Measurements from ENCODE around the gene SFMBT2.

Gene SFMBT2

DNA sequence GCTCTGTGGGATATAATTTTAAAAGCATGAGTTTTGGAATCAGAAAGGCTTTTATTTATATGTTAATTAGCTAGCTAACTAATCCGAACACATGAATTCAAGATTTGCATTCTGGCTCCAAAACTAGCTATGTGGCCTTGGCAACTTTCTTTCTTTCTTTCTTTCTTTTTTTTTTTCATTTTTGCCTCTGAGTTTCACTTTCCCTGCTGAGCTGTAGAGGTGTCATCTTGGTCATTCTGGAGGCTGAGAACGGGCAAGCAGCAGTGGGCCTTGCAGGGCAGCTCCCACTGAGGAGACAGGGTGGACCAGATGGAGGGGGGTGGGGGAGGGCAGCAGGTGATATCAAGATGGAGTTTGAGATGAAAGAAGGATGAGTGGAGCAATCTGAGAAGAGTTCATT is 24.8 kb upstream of the SFMBT2 start:
- Histone ChIP-seq H3K79me2 (ENCODE audit: insufficient read depth, low read depth) (no peaks in the 10 kb centered on the region), H3K27ac (no peak overlapping the region), H3K4me2 (no peak overlapping the region), H3K27me3 (ENCODE audit: insufficient read depth, low read depth) (no peaks in the 10 kb centered on the region), H2AFZ (ENCODE audit: low read depth) (no peak overlapping the region), H3K4me3 (IDR thresholded peaks at IDR 0.05; ENCODE audit: insufficient read depth, low read depth, low read length) (no peak overlapping the region), H3K9ac (no peak overlapping the region), H3K4me1 (ENCODE audit: low read depth, poor library complexity, severe bottlenecking) (peaks cover 9% of the 10 kb centered on the region), H3K36me3 (ENCODE audit: insufficient read depth) (no peaks in the 10 kb centered on the region), H4K20me1 (ENCODE audit: insufficient read depth) (no peaks in the 10 kb centered on the region)
- TF ChIP-seq, protein P1, sequence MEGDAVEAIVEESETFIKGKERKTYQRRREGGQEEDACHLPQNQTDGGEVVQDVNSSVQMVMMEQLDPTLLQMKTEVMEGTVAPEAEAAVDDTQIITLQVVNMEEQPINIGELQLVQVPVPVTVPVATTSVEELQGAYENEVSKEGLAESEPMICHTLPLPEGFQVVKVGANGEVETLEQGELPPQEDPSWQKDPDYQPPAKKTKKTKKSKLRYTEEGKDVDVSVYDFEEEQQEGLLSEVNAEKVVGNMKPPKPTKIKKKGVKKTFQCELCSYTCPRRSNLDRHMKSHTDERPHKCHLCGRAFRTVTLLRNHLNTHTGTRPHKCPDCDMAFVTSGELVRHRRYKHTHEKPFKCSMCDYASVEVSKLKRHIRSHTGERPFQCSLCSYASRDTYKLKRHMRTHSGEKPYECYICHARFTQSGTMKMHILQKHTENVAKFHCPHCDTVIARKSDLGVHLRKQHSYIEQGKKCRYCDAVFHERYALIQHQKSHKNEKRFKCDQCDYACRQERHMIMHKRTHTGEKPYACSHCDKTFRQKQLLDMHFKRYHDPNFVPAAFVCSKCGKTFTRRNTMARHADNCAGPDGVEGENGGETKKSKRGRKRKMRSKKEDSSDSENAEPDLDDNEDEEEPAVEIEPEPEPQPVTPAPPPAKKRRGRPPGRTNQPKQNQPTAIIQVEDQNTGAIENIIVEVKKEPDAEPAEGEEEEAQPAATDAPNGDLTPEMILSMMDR (conservative IDR thresholded peaks at IDR 0.05; ENCODE audit: low read depth, low read length), result no peak

DNA sequence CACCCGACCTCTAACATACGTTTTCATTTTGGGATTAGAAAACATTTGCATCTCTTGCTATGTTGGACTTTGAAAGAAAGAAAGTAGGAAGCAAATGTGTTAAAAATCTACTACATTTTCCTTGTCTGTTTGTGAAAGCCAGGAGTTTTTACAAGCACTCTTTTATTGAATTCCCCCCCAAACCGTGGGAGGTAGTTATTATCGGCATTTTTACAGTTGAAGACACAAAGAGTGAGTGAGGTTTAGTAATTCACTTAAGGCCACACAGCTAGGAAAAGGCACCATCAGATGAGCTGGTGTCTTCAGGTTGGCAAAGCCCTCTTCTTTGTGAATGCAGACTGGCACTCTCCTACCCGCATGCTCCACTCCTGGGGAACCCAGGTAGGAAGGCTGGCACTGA is 23.5 kb upstream of the SFMBT2 start:
- H3K4me1 ChIP-seq (ENCODE audit: low read depth, poor library complexity, severe bottlenecking), result peaks cover 14% of the 10 kb centered on the region
- no peak overlapping the region for H3K4me3 ChIP-seq (IDR thresholded peaks at IDR 0.05; ENCODE audit: insufficient read depth, low read depth, low read length)
- H3K4me2 ChIP-seq, result no peak overlapping the region
- no peaks in the 10 kb centered on the region for H4K20me1 ChIP-seq (ENCODE audit: insufficient read depth)
- TF ChIP-seq, protein P1 (conservative IDR thresholded peaks at IDR 0.05; ENCODE audit: low read depth, low read length), result no peak
- H3K9ac ChIP-seq, result no peak overlapping the region
- no peak overlapping the region for H3K27ac ChIP-seq
- H3K79me2 ChIP-seq (ENCODE audit: insufficient read depth, low read depth), result no peaks in the 10 kb centered on the region
- no peaks in the 10 kb centered on the region for H3K27me3 ChIP-seq (ENCODE audit: insufficient read depth, low read depth)
- no peak overlapping the region for H2AFZ ChIP-seq (ENCODE audit: low read depth)
- no peaks in the 10 kb centered on the region for H3K36me3 ChIP-seq (ENCODE audit: insufficient read depth)

DNA sequence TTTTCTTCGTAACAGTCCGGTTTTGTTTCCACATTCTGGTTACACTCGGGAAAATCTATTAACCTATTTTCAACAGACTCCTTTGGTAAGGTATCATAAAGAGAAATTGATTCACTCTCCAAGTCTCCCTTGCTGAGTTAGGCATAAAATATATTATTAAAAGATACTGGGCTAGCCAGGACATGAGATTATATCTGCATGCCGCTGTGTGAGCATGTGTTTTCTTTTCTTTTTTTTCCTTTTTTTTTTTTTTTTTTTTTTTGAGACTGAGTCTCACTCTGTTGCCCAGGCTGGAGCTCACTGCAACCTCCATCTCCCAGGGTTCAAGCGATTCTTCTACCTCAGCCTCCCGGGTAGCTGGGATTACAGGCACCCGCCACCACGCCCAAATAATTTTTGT is 23.0 kb upstream of the SFMBT2 start:
- Histone ChIP-seq H2AFZ (ENCODE audit: low read depth) (no peak overlapping the region), H3K36me3 (ENCODE audit: insufficient read depth) (no peaks in the 10 kb centered on the region), H3K4me2 (no peak overlapping the region), H3K9ac (no peak overlapping the region), H3K27me3 (ENCODE audit: insufficient read depth, low read depth) (no peaks in the 10 kb centered on the region), H4K20me1 (ENCODE audit: insufficient read depth) (no peaks in the 10 kb centered on the region), H3K79me2 (ENCODE audit: insufficient read depth, low read depth) (no peaks in the 10 kb centered on the region), H3K4me1 (ENCODE audit: low read depth, poor library complexity, severe bottlenecking) (peaks cover 19% of the 10 kb centered on the region), H3K27ac (no peak overlapping the region), H3K4me3 (IDR thresholded peaks at IDR 0.05; ENCODE audit: insufficient read depth, low read depth, low read length) (no peak overlapping the region)
- TF ChIP-seq, protein P1 (conservative IDR thresholded peaks at IDR 0.05; ENCODE audit: low read depth, low read length), result no peak

DNA sequence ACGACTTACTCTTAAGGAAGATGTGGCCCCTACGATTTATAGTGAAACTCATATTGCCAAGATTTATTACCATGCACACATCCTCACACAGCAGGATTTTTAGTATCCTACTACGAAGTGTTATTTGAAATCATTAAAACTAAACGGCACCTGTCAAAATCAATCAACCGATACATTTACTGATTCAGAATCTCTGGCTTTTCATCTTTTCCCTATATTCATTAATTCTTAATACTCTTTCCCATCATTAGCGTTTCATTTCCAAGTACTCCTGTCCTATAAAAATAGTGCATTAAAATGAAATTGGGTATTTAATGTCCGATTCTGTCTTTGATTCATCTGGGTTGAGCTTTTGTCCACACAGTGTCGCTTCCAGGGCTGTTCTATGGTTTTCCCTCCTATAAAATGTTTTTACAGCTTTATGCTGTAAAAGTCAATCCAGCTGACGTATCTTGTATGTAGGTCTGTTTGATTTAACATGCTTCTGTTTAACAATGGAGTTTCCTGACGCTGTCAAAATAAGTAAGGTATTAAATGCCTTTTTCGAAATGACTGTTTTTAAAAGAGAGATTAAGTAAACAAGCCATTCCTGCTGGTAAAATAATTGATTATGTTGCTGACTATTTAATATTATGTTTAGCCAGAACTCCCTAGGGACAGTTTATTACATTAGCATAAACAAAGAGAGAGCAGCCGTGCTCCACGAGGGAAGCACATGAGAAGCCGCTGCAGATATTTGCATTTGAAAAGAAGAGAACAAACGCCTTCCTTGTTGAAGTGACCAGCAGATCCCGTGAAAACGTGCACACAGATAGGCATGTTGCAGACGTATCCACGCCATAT is 22.3 kb upstream of the SFMBT2 start:
- Histone ChIP-seq H3K9ac (no peak overlapping the region), H2AFZ (ENCODE audit: low read depth) (no peak overlapping the region), H3K36me3 (ENCODE audit: insufficient read depth) (no peaks in the 10 kb centered on the region), H3K27me3 (ENCODE audit: insufficient read depth, low read depth) (no peaks in the 10 kb centered on the region), H3K27ac (no peak overlapping the region), H4K20me1 (ENCODE audit: insufficient read depth) (no peaks in the 10 kb centered on the region), H3K4me3 (IDR thresholded peaks at IDR 0.05; ENCODE audit: insufficient read depth, low read depth, low read length) (no peak overlapping the region), H3K4me1 (ENCODE audit: low read depth, poor library complexity, severe bottlenecking) (peaks cover 27% of the 10 kb centered on the region), H3K4me2 (no peak overlapping the region), H3K79me2 (ENCODE audit: insufficient read depth, low read depth) (no peaks in the 10 kb centered on the region)
- TF ChIP-seq, protein P1 (conservative IDR thresholded peaks at IDR 0.05; ENCODE audit: low read depth, low read length), result no peak

All from KMS-11 (cell line).